Camera-type eye (tissue), 1 donor: ENCODE data around the gene LCN2. TPM values are rescaled to one million over a fixed set of nuclear protein-coding genes. Genes with fewer than 3 reads are reported as not detected.

Source experiments
- total RNA-seq: library from RNA; depleted of rRNA; stranded (reverse); fragments of >200 nt; gene quantifications from one replicate; pipeline ENCODE4 v1.2.3, GENCODE V29; 2014

LCN2 gene
- 21.4 TPM for total RNA-seq

DNA sequence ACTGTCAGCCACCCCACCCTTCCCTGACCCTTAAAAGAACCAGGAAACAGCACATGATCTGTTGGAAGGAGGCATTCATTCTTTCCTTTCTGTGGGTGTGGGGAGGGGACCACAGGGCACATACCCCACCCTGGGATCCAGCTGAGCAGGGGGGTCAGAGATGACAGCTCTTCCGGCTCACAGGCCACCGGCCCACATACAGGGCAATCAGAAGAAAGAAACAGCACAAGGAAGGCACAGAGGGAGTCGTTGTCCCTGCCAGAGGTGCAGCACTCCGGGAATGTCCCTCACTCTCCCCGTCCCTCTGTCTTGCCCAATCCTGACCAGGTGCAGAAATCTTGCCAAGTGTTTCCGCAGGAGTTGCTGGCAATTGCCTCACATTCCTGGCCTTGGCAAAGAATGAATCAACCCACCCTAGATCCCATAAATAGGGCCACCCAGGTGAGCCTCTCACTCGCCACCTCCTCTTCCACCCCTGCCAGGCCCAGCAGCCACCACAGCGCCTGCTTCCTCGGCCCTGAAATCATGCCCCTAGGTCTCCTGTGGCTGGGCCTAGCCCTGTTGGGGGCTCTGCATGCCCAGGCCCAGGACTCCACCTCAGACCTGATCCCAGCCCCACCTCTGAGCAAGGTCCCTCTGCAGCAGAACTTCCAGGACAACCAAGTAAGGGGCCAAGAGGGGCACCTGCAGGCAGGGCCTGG is at the start of gene LCN2:
TSS of gene LCN2 (plus strand) at position 453 of the 701 bp plus-strand sequence. CDS start at position 526, 73 bp downstream.

DNA sequence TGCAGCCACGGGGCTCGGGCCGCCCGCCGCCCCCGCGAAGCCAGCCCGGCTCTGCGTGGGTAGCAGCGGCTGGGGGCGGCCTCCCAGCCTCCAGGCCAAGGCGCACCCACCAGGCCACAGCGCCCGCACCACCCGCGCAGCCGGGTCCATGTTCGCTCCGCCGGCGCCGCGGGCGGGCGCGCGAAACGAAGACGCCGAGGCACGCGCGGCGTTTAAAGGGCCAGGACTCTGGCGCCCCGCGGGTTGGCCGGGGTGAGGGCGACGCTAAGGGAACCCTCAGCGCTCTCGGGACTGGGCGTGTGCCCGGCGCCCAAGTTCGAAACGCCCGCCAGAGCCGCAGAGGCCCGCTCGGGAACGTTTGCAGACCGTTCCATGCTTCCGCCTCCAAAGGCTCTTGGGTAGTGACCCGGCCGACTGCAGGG is 21.7 kb upstream of the LCN2 start, which contains the start of gene PTGES2:
TSS of gene PTGES2 (minus strand) at position 162 of the 422 bp plus-strand sequence. CDS start at position 150, 12 bp downstream.

DNA sequence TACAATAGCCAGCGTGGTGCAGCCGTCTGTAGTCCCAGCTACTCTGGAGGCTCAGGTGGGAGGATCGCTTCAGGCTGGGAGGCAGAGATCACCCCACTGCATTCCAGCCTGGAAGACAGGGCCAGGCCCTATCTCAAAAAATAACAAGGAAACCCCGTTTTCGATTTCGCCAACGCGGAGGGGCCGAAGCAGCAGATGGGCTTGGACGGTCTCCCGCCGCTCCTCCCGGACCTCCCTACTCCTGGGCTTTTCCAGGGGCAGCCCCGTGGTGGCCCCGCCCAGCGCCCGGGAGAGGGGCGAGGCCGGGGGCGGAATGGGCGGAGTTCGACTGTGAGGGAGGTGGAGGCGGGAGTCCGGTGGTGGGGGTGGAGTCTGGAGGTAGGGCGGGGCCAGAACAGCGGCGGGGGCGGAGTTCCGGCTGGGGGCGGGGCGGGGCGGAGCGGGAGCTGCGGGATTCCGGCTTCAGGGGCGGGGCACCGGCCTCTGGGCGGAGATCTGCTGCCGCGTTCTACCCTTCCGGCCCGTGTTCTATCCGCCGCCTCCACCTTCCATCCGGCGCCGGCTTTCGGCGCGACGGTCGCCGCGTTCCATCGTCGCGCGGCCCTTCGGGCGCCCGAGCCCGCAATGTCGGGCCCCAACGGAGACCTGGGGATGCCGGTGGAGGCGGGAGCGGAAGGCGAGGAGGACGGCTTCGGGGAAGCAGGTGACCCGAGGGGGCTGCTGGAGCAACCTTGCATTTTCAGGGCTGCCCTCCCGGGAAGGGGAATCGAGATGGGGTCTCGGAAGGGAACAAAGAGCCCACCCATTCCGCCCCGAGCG is 10.7 kb downstream of the LCN2 start, which contains the start of gene BBLN:
TSS of gene BBLN (plus strand) at position 482 of the 819 bp plus-strand sequence. CDS start at position 625, 143 bp downstream.

DNA sequence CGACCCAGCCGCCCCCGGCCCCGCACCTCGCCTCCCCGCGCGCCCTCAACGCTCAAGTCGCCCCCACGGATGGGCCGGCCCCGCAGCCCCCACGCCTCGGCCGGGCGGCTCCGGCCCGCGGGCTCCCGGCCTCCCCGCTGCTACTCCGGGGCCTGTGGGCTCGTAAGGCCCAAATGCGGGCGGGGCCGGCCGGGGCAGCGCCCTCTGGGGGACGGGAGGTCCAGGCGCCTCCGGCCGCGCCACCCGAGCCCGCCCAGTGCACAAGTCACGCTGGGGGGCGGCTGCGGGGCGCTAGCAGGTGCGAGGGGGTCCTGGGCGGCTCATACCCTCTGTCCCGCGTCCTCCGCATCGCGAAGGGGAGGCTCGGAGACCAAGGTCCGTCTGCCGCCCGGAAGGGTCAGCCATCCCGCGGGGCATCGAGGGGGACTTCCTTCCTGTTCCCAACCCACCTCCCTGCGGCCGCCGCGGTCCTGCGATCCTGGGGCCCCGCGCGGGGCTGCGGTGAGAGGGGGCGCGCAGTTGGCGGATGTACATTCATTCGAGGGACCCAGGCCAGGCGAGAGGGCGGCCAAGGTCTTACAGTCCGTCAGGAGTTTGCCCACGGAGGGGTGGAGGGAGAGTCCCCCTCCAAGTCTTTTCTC is 42.3 kb downstream of the LCN2 start, which contains the start of gene CIZ1:
TSS of gene CIZ1 (minus strand) at position 167 of the 641 bp plus-strand sequence. CDS start 715 bp downstream, outside the sequence.

Other genes starting within 250 kb of the LCN2 start
- gene ST6GALNAC6, start 249.8 kb upstream of the LCN2 start, total RNA-seq: 22.2 TPM
- gene ST6GALNAC4, start 232.4 kb upstream of the LCN2 start, total RNA-seq: 12.4 TPM
- 3.2 TPM for gene PIP5KL1, start 218.7 kb upstream of the LCN2 start, total RNA-seq
- gene DPM2, start 211.6 kb upstream of the LCN2 start, total RNA-seq: 13.2 TPM
- 22.5 TPM for gene EEIG1, start 168.5 kb upstream of the LCN2 start, total RNA-seq
- gene NAIF1, start 82.1 kb upstream of the LCN2 start, total RNA-seq: 10.6 TPM
- 24.4 TPM for gene SLC25A25, start 81.2 kb upstream of the LCN2 start, total RNA-seq
- gene PTGES2, start 21.7 kb upstream of the LCN2 start, total RNA-seq: 42.3 TPM
- 103 TPM for gene BBLN, start 10.8 kb downstream of the LCN2 start, total RNA-seq
- gene CIZ1, start 42.1 kb downstream of the LCN2 start, total RNA-seq: 57.5 TPM
- gene DNM1, start 53.9 kb downstream of the LCN2 start, total RNA-seq: 135 TPM
- gene GOLGA2, start 126.6 kb downstream of the LCN2 start, total RNA-seq: 167 TPM
- gene SWI5, start 126.8 kb downstream of the LCN2 start, total RNA-seq: 20.0 TPM
- 10.4 TPM for gene TRUB2, start 173.0 kb downstream of the LCN2 start, total RNA-seq
- 39.9 TPM for gene COQ4, start 173.4 kb downstream of the LCN2 start, total RNA-seq
- 15.4 TPM for gene SLC27A4, start 191.1 kb downstream of the LCN2 start, total RNA-seq
- gene URM1, start 221.9 kb downstream of the LCN2 start, total RNA-seq: 22.7 TPM